Gastrocnemius medialis (tissue), 4 donors: ENCODE measurements around the gene GARS1.

Source experiments
- CTCF ChIP-seq, 5 experiments: fragments of 450-650 bp in 3 of 5; fragments of 200-600 bp in 2 of 5; sonication (generic) in 2 of 5; IDR thresholded peaks in 4 of 5; conservative IDR thresholded peaks in 1 of 5; 1 replicate in 4 of 5; 2 replicates in 1 of 5; pipeline ENCODE4 v1.5.1; 2016 to 2019; ENCODE audit warnings: antibody characterized with exemption in 5 of 5, mild to moderate bottlenecking in 3 of 5, moderate library complexity in 3 of 5
- POLR2A ChIP-seq, 2 donors: fragments of 450-650 bp; IDR thresholded peaks; one replicate each; pipeline ENCODE4 v1.6.1; 2017; ENCODE audit warnings: antibody characterized with exemption in 2 of 2, mild to moderate bottlenecking in 2 of 2, moderate library complexity in 2 of 2

GRCh38 chr7:30594540-30595435 lies at the start of gene GARS1:
- TF ChIP-seq CTCF (IDR thresholded peaks at IDR 0.05 in 4 of 5, conservative IDR thresholded peaks at IDR 0.05 in 1 of 5) = peak in 1 of 5 experiments; percentile 19
- peak; percentile 92 to 93 for TF ChIP-seq POLR2A (IDR thresholded peaks at IDR 0.05)
